ENCODE results near the gene TRMT1. TPM values are rescaled to one million over a fixed set of nuclear protein-coding genes. Genes with fewer than 3 reads are reported as not detected.
A peak's percentile ranks its signal among the peaks of the same experiment; 100 is the strongest.

TRMT1 gene
- total RNA-seq, 1 experiment from 2014 or later: 42.6 TPM

GRCh38 chr19:13071444-13072187, 44.9 kb downstream of the TRMT1 start:
- H3K4me1 ChIP-seq: peaks cover 16% of the 10 kb centered on the region
- no peak overlapping the region for H3K4me3 ChIP-seq (ENCODE audit: low read depth, low read length)
- no peaks in the 10 kb centered on the region for H3K27me3 ChIP-seq (replicated peaks; ENCODE audit: control insufficient read depth, insufficient read depth, low read length)
- CTCF ChIA-PET: no interaction called here
- BruUV-seq (replicated peaks): no TSS peak
- POLR2A ChIA-PET: no interaction called here
- no peak overlapping the region for H3K4me3 Mint-ChIP-seq (ENCODE audit: unreplicated experiment)
- H3K9me3 Mint-ChIP-seq (ENCODE audit: unreplicated experiment): no peaks in the 10 kb centered on the region
- no peaks in the 10 kb centered on the region for H3K9me3 ChIP-seq
- no peaks in the 10 kb centered on the region for H3K36me3 ChIP-seq (ENCODE audit: control insufficient read depth, insufficient read depth, low read length)
- no peak for TF ChIP-seq CTCF (IDR thresholded peaks at IDR 0.05; ENCODE audit: insufficient read depth in 1 of 2, low read depth in 1 of 2, low read length in 1 of 2, severe bottlenecking in 1 of 2, unreplicated experiment in 1 of 2)
- peaks cover 8% of the 10 kb centered on the region for H3K4me1 Mint-ChIP-seq (ENCODE audit: low read depth, unreplicated experiment)
- intact Hi-C loops (cut with micrococcal nuclease; ENCODE audit: unreplicated experiment): no loop called here
- no peak for DNase-seq
- no peak overlapping the region for H3K27ac Mint-ChIP-seq (ENCODE audit: unreplicated experiment)
- no peaks in the 10 kb centered on the region for H3K27me3 Mint-ChIP-seq (ENCODE audit: insufficient read depth, unreplicated experiment)
- no peaks in the 10 kb centered on the region for H3K36me3 Mint-ChIP-seq (ENCODE audit: insufficient read depth, unreplicated experiment)

- no peak for DNase-seq
- CTCF ChIA-PET: interaction anchor here (1.1 to 1.5 kb wide), 4 partner anchors 10 to 93 kb away, joined by 3 to 15 read pairs (median 4); no protein-coding TSS in a partner anchor
- POLR2A ChIA-PET: no interaction called here
- no peak overlapping the region for H3K4me3 ChIP-seq (ENCODE audit: low read depth, low read length)
- H3K36me3 Mint-ChIP-seq (ENCODE audit: insufficient read depth, unreplicated experiment): no peaks in the 10 kb centered on the region
- intact Hi-C loops (cut with micrococcal nuclease; ENCODE audit: unreplicated experiment): no loop called here
- no TSS peak for BruUV-seq (replicated peaks)
- H3K9me3 Mint-ChIP-seq (ENCODE audit: unreplicated experiment): no peaks in the 10 kb centered on the region
- no peaks in the 10 kb centered on the region for H3K36me3 ChIP-seq (ENCODE audit: control insufficient read depth, insufficient read depth, low read length)
- TF ChIP-seq CTCF (IDR thresholded peaks at IDR 0.05; ENCODE audit: insufficient read depth in 1 of 2, low read depth in 1 of 2, low read length in 1 of 2, severe bottlenecking in 1 of 2, unreplicated experiment in 1 of 2): no peak
- no peak overlapping the region for H3K4me3 Mint-ChIP-seq (ENCODE audit: unreplicated experiment)
- no peaks in the 10 kb centered on the region for H3K27me3 ChIP-seq (replicated peaks; ENCODE audit: control insufficient read depth, insufficient read depth, low read length)
- peaks cover 16% of the 10 kb centered on the region for H3K4me1 ChIP-seq
- peaks cover 8% of the 10 kb centered on the region for H3K4me1 Mint-ChIP-seq (ENCODE audit: low read depth, unreplicated experiment)
- no peaks in the 10 kb centered on the region for H3K9me3 ChIP-seq
- no peak overlapping the region for H3K27ac Mint-ChIP-seq (ENCODE audit: unreplicated experiment)
- no peaks in the 10 kb centered on the region for H3K27me3 Mint-ChIP-seq (ENCODE audit: insufficient read depth, unreplicated experiment)
Observed at GRCh38 chr19:13070425-13071140, 46.0 kb downstream of the TRMT1 start.

GRCh38 chr19:13069415-13070359, 46.9 kb downstream of the TRMT1 start:
- peak in 1 of 2 experiments; percentile 34 for DNase-seq
- no peaks in the 10 kb centered on the region for H3K9me3 ChIP-seq
- H3K27ac Mint-ChIP-seq (ENCODE audit: unreplicated experiment): no peak overlapping the region
- no peaks in the 10 kb centered on the region for H3K9me3 Mint-ChIP-seq (ENCODE audit: unreplicated experiment)
- no peaks in the 10 kb centered on the region for H3K27me3 ChIP-seq (replicated peaks; ENCODE audit: control insufficient read depth, insufficient read depth, low read length)
- H3K27me3 Mint-ChIP-seq (ENCODE audit: insufficient read depth, unreplicated experiment): no peaks in the 10 kb centered on the region
- no TSS peak for BruUV-seq (replicated peaks)
- no peaks in the 10 kb centered on the region for H3K36me3 Mint-ChIP-seq (ENCODE audit: insufficient read depth, unreplicated experiment)
- ChIA-PET POLR2A (no interaction called here), CTCF (interaction anchor here (0.6 to 2.1 kb wide), 7 partner anchors 9 to 242 kb away, joined by 3 to 15 read pairs (median 4); no protein-coding TSS in a partner anchor)
- TF ChIP-seq CTCF (IDR thresholded peaks at IDR 0.05; ENCODE audit: insufficient read depth in 1 of 2, low read depth in 1 of 2, low read length in 1 of 2, severe bottlenecking in 1 of 2, unreplicated experiment in 1 of 2): no peak
- H3K4me1 Mint-ChIP-seq (ENCODE audit: low read depth, unreplicated experiment): peaks cover 8% of the 10 kb centered on the region
- peaks cover 16% of the 10 kb centered on the region for H3K4me1 ChIP-seq
- H3K36me3 ChIP-seq (ENCODE audit: control insufficient read depth, insufficient read depth, low read length): no peaks in the 10 kb centered on the region
- no peak overlapping the region for H3K4me3 ChIP-seq (ENCODE audit: low read depth, low read length)
- intact Hi-C loops (cut with micrococcal nuclease; ENCODE audit: unreplicated experiment): no loop called here
- H3K4me3 Mint-ChIP-seq (ENCODE audit: unreplicated experiment): no peak overlapping the region
